Activated gamma-delta T cell treated with anti-CD3 and anti-CD28 coated beads, Interleukin-2, amount 50 U/mL, for 16 hours (primary cell): ENCODE measurements around the gene RFC2.

Experiments used
- DNase-seq: peaks from one replicate; pipeline ENCODE4 v3.0.0-alpha.2; 2020; ENCODE audit warnings: low read depth

RFC2 gene

DNA sequence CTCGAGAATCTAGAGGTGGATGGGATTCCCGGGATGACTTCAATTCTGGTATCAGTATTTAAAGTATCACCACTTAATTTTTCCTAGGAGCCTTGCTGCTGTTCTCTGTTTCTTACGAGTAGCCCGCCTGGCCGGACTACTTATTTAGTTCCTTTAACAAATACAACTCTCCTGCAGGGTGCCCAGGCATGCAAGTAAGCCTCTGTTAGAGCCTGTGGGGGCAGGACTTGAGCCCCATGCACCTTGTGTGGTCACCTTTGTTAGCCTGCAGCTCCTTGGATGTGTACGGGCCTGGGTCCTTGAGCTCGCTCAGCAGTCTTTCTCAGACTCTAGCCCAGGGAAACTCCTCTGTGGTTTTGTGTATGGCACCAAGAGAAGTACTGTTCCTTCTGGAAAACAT lies 63.9 kb downstream of the RFC2 start:
- DNase-seq = no peak

- no peak for DNase-seq
These were observed 66.1 kb downstream of the RFC2 start for GRCh38 chr7:74187915-74188675.

DNA sequence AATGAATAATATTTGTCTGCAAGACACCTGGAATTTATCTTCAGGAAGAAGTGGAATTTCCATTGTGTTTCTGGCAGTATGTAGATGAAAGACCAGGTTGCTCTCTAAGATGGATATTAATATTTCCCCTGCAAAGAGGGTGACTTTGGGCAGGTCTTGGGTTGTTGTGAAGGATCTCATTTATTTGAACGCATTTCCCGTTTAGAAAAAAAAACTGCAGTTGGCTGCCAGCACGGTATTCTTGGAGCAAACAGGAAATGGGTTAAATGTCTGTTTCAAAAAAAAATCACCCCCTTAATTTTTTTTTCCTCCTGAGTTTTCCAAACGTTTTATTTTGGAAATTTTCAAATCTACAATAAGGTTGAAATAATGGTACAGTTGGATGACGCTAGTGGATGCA lies 68.6 kb downstream of the RFC2 start:
- no peak for DNase-seq

DNA sequence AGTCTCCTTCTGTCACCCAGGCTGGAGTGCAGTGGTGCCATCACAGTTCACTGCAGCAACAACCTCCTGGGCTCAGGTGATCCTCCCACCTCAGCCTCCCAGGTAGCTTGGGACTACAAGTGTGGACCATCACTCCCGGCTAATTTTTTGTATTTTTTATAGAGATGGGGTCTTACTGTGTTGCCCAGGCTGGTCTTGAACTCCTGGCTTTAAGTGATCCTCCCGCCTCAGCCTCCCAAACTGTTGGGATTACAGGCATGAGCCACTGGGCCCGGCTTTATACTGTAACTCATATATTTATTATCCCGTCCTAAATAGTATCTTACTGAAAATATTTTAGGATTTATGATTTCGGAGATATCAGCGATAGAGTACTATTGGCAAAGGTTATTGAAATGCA lies 69.2 kb downstream of the RFC2 start:
- no peak for DNase-seq

- no peak for DNase-seq
These were observed 70.3 kb downstream of the RFC2 start for GRCh38 chr7:74183653-74184450.

DNA sequence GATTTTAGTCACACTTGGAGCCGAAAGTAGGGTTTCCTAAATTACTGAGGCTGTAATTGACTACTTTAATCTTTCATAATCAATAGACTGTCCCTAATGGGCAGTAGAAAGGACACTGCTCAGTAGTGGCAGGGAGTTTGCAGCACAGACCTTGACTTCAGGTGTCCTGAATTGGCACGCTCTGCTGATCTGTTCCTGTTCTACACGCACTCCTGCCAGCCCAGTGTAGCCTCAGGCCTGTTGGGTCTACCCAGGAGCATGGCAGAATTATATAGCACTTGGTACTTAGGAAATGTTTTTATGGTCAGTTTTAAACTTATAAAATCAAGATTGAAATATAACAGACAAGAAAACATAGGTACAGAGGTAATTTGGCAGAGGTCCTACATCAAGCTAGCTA lies 71.1 kb downstream of the RFC2 start:
- no peak for DNase-seq

DNA sequence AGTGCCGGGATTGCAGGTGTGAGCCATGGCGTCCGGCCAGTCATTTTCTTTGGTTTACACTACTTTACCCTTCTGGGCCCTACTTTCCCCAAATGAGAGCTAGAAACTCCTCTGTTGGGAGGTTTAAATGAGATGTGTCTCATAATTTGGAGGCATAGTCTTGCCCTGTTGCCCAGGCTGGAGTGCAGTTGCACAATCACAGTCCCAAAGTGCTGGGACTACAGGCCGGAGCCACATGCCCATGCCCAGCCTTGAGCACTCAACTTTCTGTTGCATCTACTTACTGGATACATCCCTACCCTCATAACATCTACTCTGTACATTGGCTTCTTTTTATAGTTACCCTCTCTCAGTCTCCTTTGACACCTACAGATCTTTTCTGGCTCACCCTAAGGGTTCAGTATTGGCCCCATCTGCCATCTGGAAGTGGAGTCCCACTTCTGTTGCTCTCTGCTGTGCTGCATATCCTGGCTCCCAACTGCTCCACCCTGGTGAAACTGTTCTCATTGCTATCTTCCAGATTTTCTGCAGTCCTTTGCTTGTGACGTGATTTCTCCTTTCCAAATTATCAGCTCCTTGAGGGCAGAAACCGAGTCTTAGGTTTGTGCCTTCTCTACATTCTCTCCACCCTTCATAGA lies 71.6 kb downstream of the RFC2 start:
- DNase-seq = no peak

GRCh38 chr7:74181821-74182220 lies 72.4 kb downstream of the RFC2 start:
- no peak for DNase-seq
